K562 (cell line): ENCODE results near the gene NUSAP1. TPM values are rescaled to one million over a fixed set of nuclear protein-coding genes. Genes with fewer than 3 reads are reported as not detected.
A peak's percentile ranks its signal among the peaks of the same experiment; 100 is the strongest.

Experiments used
- ATAC-seq: fragments of 200-7000 bp; cut with Tn5 transposase; 3 replicates; pipeline ENCODE4 v1.9.1; 2020; ENCODE audit warnings: moderate library complexity
- BruUV-seq: library from RNA; stranded (reverse); fragments of 400-500 nt; replicated peaks from 2 replicates; lab custom pipeline; 2021; lab: Mats Ljungman, UMichigan
- CTCF ChIA-PET: fragments of 300-600 bp; formaldehyde crosslinking; extraction: SDS; loops from one replicate; lab custom pipeline; 2021; ENCODE audit warnings: low intra/inter-chr PET ratio; lab: Yijun Ruan, JAX
- POLR2A ChIA-PET: fragments of 300-600, 350-650 bp; sonication (Branson Sonifier 250); formaldehyde crosslinking; extraction: SDS; loops from one replicate; lab custom pipeline; 2021; ENCODE audit warnings: antibody characterized with exemption, inconsistent platforms; lab: Yijun Ruan, JAX
- DNase-seq, 4 experiments: peaks; one replicate each; pipeline versions ENCODE4 v3.0.0 to v3.0.0-alpha.2; 2011 to 2018; ENCODE audit warnings: low spot score in 3 of 4, mixed read lengths in 3 of 4; ENCODE audit errors: extremely low read depth in 1 of 4
- FAIRE-seq: peaks from 2 replicates; lab custom pipeline; 2011; peaks lifted over from hg19 to GRCh38; lab: Jason Lieb, UNC
- H2AFZ ChIP-seq: 2 replicates; pipeline ENCODE4 v1.6.0; 2011; ENCODE audit warnings: low read depth, low read length, control low read depth, inconsistent platforms
- H3K27ac ChIP-seq: fragments of 200-600 bp; 3 replicates; pipeline ENCODE4 v1.8.0; 2011; ENCODE audit warnings: low read depth, mild to moderate bottlenecking, control low read depth, inconsistent platforms, low read length, moderate library complexity, mixed read lengths; ENCODE audit errors: extremely low read depth
- H3K27me3 ChIP-seq, 2 experiments: fragments of 300-600 bp in 1 of 2; 2 replicates in 1 of 2; 3 replicates in 1 of 2; pipeline versions ENCODE4 v1.6.0 to v1.8.0; 2011; ENCODE audit warnings: inconsistent platforms in 2 of 2, low read length in 2 of 2, mild to moderate bottlenecking in 1 of 2, mixed read lengths in 1 of 2, moderate library complexity in 1 of 2; ENCODE audit not compliant: control insufficient read depth in 2 of 2, insufficient read depth in 2 of 2
- H3K36me3 ChIP-seq: fragments of 300-600 bp; 3 replicates; pipeline ENCODE4 v1.8.0; 2011; ENCODE audit warnings: mild to moderate bottlenecking, low read length, inconsistent platforms; ENCODE audit not compliant: control insufficient read depth, insufficient read depth
- H3K4me1 ChIP-seq, 2 experiments: fragments of 200-600 bp in 1 of 2; replicated peaks in 1 of 2; 2 replicates in 1 of 2; 3 replicates in 1 of 2; pipeline versions ENCODE4 v1.5.1 to v1.8.0; 2011; ENCODE audit warnings: inconsistent platforms in 2 of 2, low read length in 2 of 2, mild to moderate bottlenecking in 1 of 2, mixed read lengths in 1 of 2, moderate library complexity in 1 of 2; ENCODE audit not compliant: control insufficient read depth in 2 of 2, insufficient read depth in 2 of 2
- H3K4me2 ChIP-seq: 2 replicates; pipeline ENCODE4 v1.6.1; 2011; ENCODE audit warnings: low read length, control low read depth, inconsistent platforms, mixed read lengths; ENCODE audit not compliant: insufficient read depth
- H3K4me3 ChIP-seq: fragments of 200-600 bp; sonication (generic), shearing (Covaris generic); 2 replicates; pipeline ENCODE4 v1.5.1; 2016; ENCODE audit warnings: control low read depth, inconsistent platforms
- H3K79me2 ChIP-seq: fragments of 200-600 bp; 3 replicates; pipeline ENCODE4 v1.8.0; 2011; ENCODE audit warnings: low read length, inconsistent platforms; ENCODE audit not compliant: control insufficient read depth, insufficient read depth
- H3K9ac ChIP-seq, 2 experiments: 2 replicates each; pipeline versions ENCODE4 v1.6.0 to v1.6.1; 2011; ENCODE audit warnings: low read depth in 2 of 2, low read length in 2 of 2, control low read depth in 1 of 2, inconsistent platforms in 1 of 2, mild to moderate bottlenecking in 1 of 2, mixed read lengths in 1 of 2; ENCODE audit not compliant: insufficient read depth in 1 of 2
- H3K9me1 ChIP-seq: one replicate; pipeline ENCODE4 v1.6.0; 2011; ENCODE audit warnings: inconsistent platforms, mild to moderate bottlenecking, low read length, moderate library complexity; ENCODE audit not compliant: control insufficient read depth, insufficient read depth
- H3K9me3 ChIP-seq: replicated peaks from 2 replicates; pipeline ENCODE4 v1.5.1; 2011; ENCODE audit warnings: low read depth, low read length, inconsistent platforms; ENCODE audit not compliant: control insufficient read depth, insufficient read depth
- H4K20me1 ChIP-seq: replicated peaks from 2 replicates; pipeline ENCODE4 v1.6.1; 2011; ENCODE audit warnings: low read length, inconsistent platforms, mixed read lengths; ENCODE audit not compliant: control insufficient read depth, insufficient read depth
- CTCF ChIP-seq, 3 experiments: IDR thresholded peaks in 2 of 3; conservative IDR thresholded peaks in 1 of 3; 2 replicates each; pipeline ENCODE4 v1.5.1; 2011 to 2012; ENCODE audit warnings: low read length in 3 of 3, mild to moderate bottlenecking in 3 of 3, control low read depth in 2 of 3, improper control_type of control experiment in 1 of 3, inconsistent platforms in 1 of 3, low read depth in 1 of 3, mixed read lengths in 1 of 3, moderate library complexity in 1 of 3; ENCODE audit not compliant: insufficient read depth in 2 of 3
- RBM39 ChIP-seq: fragments of 200-400 bp; formaldehyde crosslinking; optimal IDR thresholded peaks from 2 replicates; pipeline ENCODE3; 2018; ENCODE audit warnings: low read depth, low read length
- SAP30 ChIP-seq: fragments of 200-600 bp; sonication (generic); IDR thresholded peaks from 2 replicates; pipeline ENCODE4 v1.6.1; 2012; ENCODE audit warnings: borderline replicate concordance, low read depth, mild to moderate bottlenecking, moderate library complexity, low read length, control low read depth, inconsistent platforms; ENCODE audit not compliant: insufficient read depth, poor library complexity, severe bottlenecking
- ZNF384 ChIP-seq: IDR thresholded peaks from 2 replicates; pipeline ENCODE4 v1.6.1; 2012; ENCODE audit warnings: low read depth, low read length, improper control_type of control experiment
- whole genome bisulfite sequencing: fragments of 100-300 bp; shearing (Covaris generic); methylation state at CpG from one replicate; pipeline ENCODE4 v1.1.6; 2016; ENCODE audit warnings: low coverage, mixed read lengths; ENCODE audit not compliant: insufficient coverage; ENCODE audit errors: missing lambda C conversion rate; 5-methylcytosine and 5-hydroxymethylcytosine counted together
- in situ Hi-C: fragments of 300-500 bp; cut with MboI; formaldehyde crosslinking; loops from 4 replicates; pipeline ENCODE4 v1.15.0; 2018; ENCODE audit warnings: inconsistent platforms, mixed read lengths
- intact Hi-C: fragments of 100-400 bp; cut with micrococcal nuclease; formaldehyde crosslinking; loops from 2 replicates; pipeline ENCODE4 v1.14.2; 2022
- polyA plus RNA-seq, 8 experiments: library from polyadenylated mRNA; depleted of rRNA in 4 of 8; stranded (reverse) in 5 of 8; unstranded in 3 of 8; fragments of >200 nt; fragmentation: Nextera tagmentation in 2 of 8; fragmentation: Illumina TruSeq in 1 of 8; extraction: Ambion mirVana in 2 of 8; extraction: Trizol in 1 of 8; gene quantifications; 2 replicates each; pipeline versions ENCODE4 v1.2.1 to v1.2.3, GENCODE V29; 2011 to 2014; ENCODE audit warnings: inconsistent platforms in 1 of 8, missing spikeins in 1 of 8
- total RNA-seq, 7 experiments: library from RNA; depleted of rRNA in 6 of 7; stranded (reverse); fragments of >200 nt in 6 of 7; fragmentation: Illumina TruSeq in 2 of 7; extraction: Trizol in 2 of 7; gene quantifications; 2 replicates each; pipeline versions ENCODE4 v1.2.1 to v1.2.3, GENCODE V29; 2011 to 2021; ENCODE audit warnings: low replicate concordance in 1 of 7

NUSAP1 gene
- total and polyA plus RNA-seq, 9 of the 15 experiments (the other 6 are each of a cell fraction or from before 2014, with no cell fraction given): 119 to 266 (median 227) TPM

- CTCF ChIA-PET: no interaction called here
- intact Hi-C loops: no loop called here
- Histone ChIP-seq H3K79me2 (peaks cover 79% of the 10 kb centered on the region), H3K9ac (no peak overlapping the region)
- no peak for TF ChIP-seq RBM39
- no peak for TF ChIP-seq SAP30
- TF ChIP-seq CTCF (IDR thresholded peaks at IDR 0.05 in 2 of 3, conservative IDR thresholded peaks at IDR 0.05 in 1 of 3; ENCODE audit: insufficient read depth in 2 of 3, low read depth in 1 of 3, low read length in 3 of 3): peak in 2 of 3 experiments; percentile 27 to 53; a peak in 3 of 6 replicates
- TF ChIP-seq ZNF384: peak; percentile 58; the same call in 1 of the 2 replicates
- TF ChIP-seq, all 486 proteins: peak for 2
- Histone ChIP-seq H3K9me3 (no peaks in the 10 kb centered on the region), H3K36me3 (peaks cover 3% of the 10 kb centered on the region; the same call in 2 of the 3 replicates), H3K4me3 (no peak overlapping the region), H3K9me1 (no peaks in the 10 kb centered on the region), H3K27ac (no peak overlapping the region), H3K4me1 (peaks cover 5 to 7% of the 10 kb centered on the region in 2 experiments; a peak in 3 of 5 replicates), H3K4me2 (no peak overlapping the region), H3K27me3 (no peaks in the 10 kb centered on the region), H2AFZ (no peak overlapping the region), H4K20me1 (peaks cover 11% of the 10 kb centered on the region; the same call in 1 of the 2 replicates)
- FAIRE-seq (no peak), DNase-seq (no peak), ATAC-seq (peak; percentile 73)
- no TSS peak for BruUV-seq
- POLR2A ChIA-PET: no interaction called here
- in situ Hi-C loops: no loop called here
- 85% methylated on average over 14 of the region's 14 CpGs for WGBS
Observed at GRCh38 chr15:41424809-41425208, 92.1 kb downstream of the NUSAP1 start.
